K562 (cell line): ENCODE data around the gene EVPL. TPM values are rescaled to one million over a fixed set of nuclear protein-coding genes. Genes with fewer than 3 reads are reported as not detected.
A peak's percentile ranks its signal among the peaks of the same experiment; 100 is the strongest.

Source experiments
- CBX8 ChIP-seq: fragments of 200-600 bp; sonication (generic); IDR thresholded peaks from 2 replicates; pipeline ENCODE4 v1.6.1; 2012; ENCODE audit warnings: borderline replicate concordance, mixed run types, low read depth, mild to moderate bottlenecking, moderate library complexity, mixed read lengths, low read length, control low read depth, inconsistent platforms; ENCODE audit not compliant: poor library complexity, severe bottlenecking; ENCODE audit errors: extremely low read depth
- HDAC8 ChIP-seq: fragments of 450-650 bp; IDR thresholded peaks from 2 replicates; pipeline ENCODE4 v1.6.1; 2016; ENCODE audit warnings: mild to moderate bottlenecking, missing genetic modification characterization, moderate library complexity, missing compliant biosample characterization
- HMG20A ChIP-seq: fragments of 450-650 bp; formaldehyde crosslinking; conservative IDR thresholded peaks from 2 replicates; pipeline ENCODE4 v1.4.0; 2020; ENCODE audit warnings: mild to moderate bottlenecking, mixed read lengths
- HMGXB4 ChIP-seq: sonication (generic); formaldehyde crosslinking; IDR thresholded peaks from 2 replicates; pipeline ENCODE4 v1.8.1; 2023; ENCODE audit warnings: mild to moderate bottlenecking, missing genetic modification reagents
- JUNB ChIP-seq: fragments of 450-650 bp; formaldehyde crosslinking; conservative IDR thresholded peaks from 2 replicates; pipeline ENCODE4 v1.4.0; 2020; ENCODE audit warnings: mild to moderate bottlenecking
- LEF1 ChIP-seq: fragments of 450-650 bp; IDR thresholded peaks from 2 replicates; pipeline ENCODE4 v1.6.1; 2016; ENCODE audit warnings: mild to moderate bottlenecking
- MYBL2 ChIP-seq, 2 experiments: fragments of 450-650 bp in 1 of 2; sonication (generic) in 1 of 2; formaldehyde crosslinking in 1 of 2; IDR thresholded peaks; 2 replicates each; pipeline versions ENCODE4 v1.6.1 to v1.8.1; 2017 to 2022; ENCODE audit warnings: borderline replicate concordance in 1 of 2, inconsistent platforms in 1 of 2, low read depth in 1 of 2, mild to moderate bottlenecking in 1 of 2, missing genetic modification reagents in 1 of 2, moderate library complexity in 1 of 2
- PHTF2 ChIP-seq: fragments of 250-450 bp; sonication (Bioruptor Pico); IDR thresholded peaks from 2 replicates; pipeline ENCODE4 v1.5.0; 2021; ENCODE audit warnings: mild to moderate bottlenecking
- POLR2AphosphoS2 ChIP-seq: IDR thresholded peaks from 2 replicates; pipeline ENCODE4 v1.6.1; 2012; ENCODE audit warnings: low read length, improper control_type of control experiment
- POLR3A ChIP-seq: IDR thresholded peaks from 2 replicates; pipeline ENCODE4 v1.6.1; 2011; ENCODE audit warnings: borderline replicate concordance, mild to moderate bottlenecking, moderate library complexity; ENCODE audit not compliant: insufficient read length, insufficient read depth; ENCODE audit errors: extremely low read depth
- SMARCE1 ChIP-seq: fragments of 450-650 bp; IDR thresholded peaks from 2 replicates; pipeline ENCODE4 v1.7.1; 2016; ENCODE audit warnings: mild to moderate bottlenecking
- SNRNP70 ChIP-seq: fragments of 200-400 bp; formaldehyde crosslinking; optimal IDR thresholded peaks from 2 replicates; pipeline ENCODE3; 2017; ENCODE audit warnings: low read depth, low read length
- SRF ChIP-seq, 2 experiments: fragments of 250-450, 450-650 bp in 1 of 2; sonication (Bioruptor Pico) in 1 of 2; sonication (generic) in 1 of 2; formaldehyde crosslinking; IDR thresholded peaks; 2 replicates each; pipeline versions ENCODE4 v1.5.0 to v1.5.1; 2020 to 2022; ENCODE audit warnings: mild to moderate bottlenecking in 1 of 2, missing genetic modification reagents in 1 of 2
- TSC22D4 ChIP-seq: fragments of 450-650 bp; IDR thresholded peaks from 2 replicates; pipeline ENCODE4 v1.6.1; 2016; ENCODE audit warnings: missing genetic modification characterization, missing biosample characterization, control low read depth
- UBTF ChIP-seq, 2 experiments: IDR thresholded peaks; 2 replicates each; pipeline ENCODE4 v1.6.1; 2012; ENCODE audit warnings: improper control_type of control experiment in 2 of 2, low read depth in 2 of 2, low read length in 2 of 2, borderline replicate concordance in 1 of 2
- ZNF707 ChIP-seq: fragments of 250-450 bp; sonication (Bioruptor Pico); conservative IDR thresholded peaks from 2 replicates; pipeline ENCODE4 v1.8.0; 2022; ENCODE audit warnings: inconsistent platforms, mild to moderate bottlenecking, moderate library complexity
- ZNF764 ChIP-seq: fragments of 250-450 bp; sonication (Bioruptor Pico); IDR thresholded peaks from 2 replicates; pipeline ENCODE4 v1.4.0; 2020; ENCODE audit warnings: low read depth, mild to moderate bottlenecking, moderate library complexity
- ZSCAN32 ChIP-seq: fragments of 450-650 bp; formaldehyde crosslinking; IDR thresholded peaks from 2 replicates; pipeline ENCODE4 v1.4.0; 2020; ENCODE audit warnings: mild to moderate bottlenecking, moderate library complexity
- ZZZ3 ChIP-seq: fragments of 450-650 bp; IDR thresholded peaks from 2 replicates; pipeline ENCODE4 v1.6.1; 2016; ENCODE audit warnings: antibody characterized with exemption, mild to moderate bottlenecking, moderate library complexity
- polyA plus RNA-seq, 8 experiments: library from polyadenylated mRNA; depleted of rRNA in 4 of 8; stranded (reverse) in 5 of 8; unstranded in 3 of 8; fragments of >200 nt; fragmentation: Nextera tagmentation in 2 of 8; fragmentation: Illumina TruSeq in 1 of 8; extraction: Ambion mirVana in 2 of 8; extraction: Trizol in 1 of 8; gene quantifications; 2 replicates each; pipeline versions ENCODE4 v1.2.1 to v1.2.3, GENCODE V29; 2011 to 2014; ENCODE audit warnings: inconsistent platforms in 1 of 8, missing spikeins in 1 of 8
- total RNA-seq, 7 experiments: library from RNA; depleted of rRNA in 6 of 7; stranded (reverse); fragments of >200 nt in 6 of 7; fragmentation: Illumina TruSeq in 2 of 7; extraction: Trizol in 2 of 7; gene quantifications; 2 replicates each; pipeline versions ENCODE4 v1.2.1 to v1.2.3, GENCODE V29; 2011 to 2021; ENCODE audit warnings: low replicate concordance in 1 of 7
- TF ChIP-seq, protein P1 (sequence below): fragments of 450-650 bp; IDR thresholded peaks from 2 replicates; pipeline ENCODE4 v1.7.1; 2018; ENCODE audit warnings: mild to moderate bottlenecking, low read depth; ENCODE audit not compliant: partially characterized antibody

Gene EVPL
- total and polyA plus RNA-seq, 9 of the 15 experiments (the other 6 are each of a cell fraction or from before 2014, with no cell fraction given), result 0.08 to 0.18 (median 0.16) TPM; not detected in 5

GRCh38 chr17:75978938-75979704 lies 48.0 kb downstream of the EVPL start, which contains the start of the genes ACOX1 and TEN1 (continued):
- TF ChIP-seq JUNB (CRISPR knock-in tag) (no peak), LEF1 (peak; percentile 52; the same call in 1 of the 2 replicates), CBX8 (no peak), POLR2AphosphoS2 (peak; percentile 76; the same call in 1 of the 2 replicates), POLR3A (no peak), HMG20A (CRISPR knock-in tag) (no peak), ZSCAN32 (CRISPR knock-in tag) (no peak), SNRNP70 (no peak), TSC22D4 (no peak), HMGXB4 (no peak), HDAC8 (tag) (no peak), SRF (CRISPR knock-in tag; IDR thresholded peaks at IDR 0.05) (peak in 1 of 2 experiments; percentile 49; a peak in 1 of 4 replicates), MYBL2 (IDR thresholded peaks at IDR 0.05; ENCODE audit: low read depth) (no peak), MYBL2 (CRISPR knock-in tag; IDR thresholded peaks at IDR 0.05; ENCODE audit: borderline replicate concordance) (no peak), ZNF707 (CRISPR knock-in tag) (no peak), ZNF764 (peak; percentile 55; the same call in 1 of the 2 replicates), SMARCE1 (no peak), UBTF (IDR thresholded peaks at IDR 0.05; ENCODE audit: borderline replicate concordance in 1 of 2, low read depth in 2 of 2, low read length in 2 of 2) (peak; percentile 45 to 67; a peak in 1 of 4 replicates), PHTF2 (CRISPR knock-in tag) (no peak), ZZZ3 (no peak)
- TF ChIP-seq, protein P1, sequence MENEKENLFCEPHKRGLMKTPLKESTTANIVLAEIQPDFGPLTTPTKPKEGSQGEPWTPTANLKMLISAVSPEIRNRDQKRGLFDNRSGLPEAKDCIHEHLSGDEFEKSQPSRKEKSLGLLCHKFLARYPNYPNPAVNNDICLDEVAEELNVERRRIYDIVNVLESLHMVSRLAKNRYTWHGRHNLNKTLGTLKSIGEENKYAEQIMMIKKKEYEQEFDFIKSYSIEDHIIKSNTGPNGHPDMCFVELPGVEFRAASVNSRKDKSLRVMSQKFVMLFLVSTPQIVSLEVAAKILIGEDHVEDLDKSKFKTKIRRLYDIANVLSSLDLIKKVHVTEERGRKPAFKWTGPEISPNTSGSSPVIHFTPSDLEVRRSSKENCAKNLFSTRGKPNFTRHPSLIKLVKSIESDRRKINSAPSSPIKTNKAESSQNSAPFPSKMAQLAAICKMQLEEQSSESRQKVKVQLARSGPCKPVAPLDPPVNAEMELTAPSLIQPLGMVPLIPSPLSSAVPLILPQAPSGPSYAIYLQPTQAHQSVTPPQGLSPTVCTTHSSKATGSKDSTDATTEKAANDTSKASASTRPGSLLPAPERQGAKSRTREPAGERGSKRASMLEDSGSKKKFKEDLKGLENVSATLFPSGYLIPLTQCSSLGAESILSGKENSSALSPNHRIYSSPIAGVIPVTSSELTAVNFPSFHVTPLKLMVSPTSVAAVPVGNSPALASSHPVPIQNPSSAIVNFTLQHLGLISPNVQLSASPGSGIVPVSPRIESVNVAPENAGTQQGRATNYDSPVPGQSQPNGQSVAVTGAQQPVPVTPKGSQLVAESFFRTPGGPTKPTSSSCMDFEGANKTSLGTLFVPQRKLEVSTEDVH, result peak; percentile 16
